HepG2 (cell line): ENCODE results near the gene LSM2. TPM values are rescaled to one million over a fixed set of nuclear protein-coding genes. Genes with fewer than 3 reads are reported as not detected.
A peak's percentile ranks its signal among the peaks of the same experiment; 100 is the strongest.

Experiments
- ATF7-NPFF ChIP-seq: sonication (generic); formaldehyde crosslinking; IDR thresholded peaks from 2 replicates; pipeline ENCODE4 v1.8.1; 2023; ENCODE audit warnings: mild to moderate bottlenecking, low read depth, missing genetic modification reagents, moderate library complexity
- CBX2 ChIP-seq, 2 experiments: fragments of 200-600 bp in 1 of 2; sonication (generic); formaldehyde crosslinking in 1 of 2; IDR thresholded peaks; 2 replicates each; pipeline versions ENCODE4 v1.7.0 to v1.8.1; 2018 to 2022; ENCODE audit warnings: low read depth in 2 of 2, low read length in 1 of 2, mild to moderate bottlenecking in 1 of 2, missing genetic modification reagents in 1 of 2
- DNMT3B ChIP-seq: conservative IDR thresholded peaks from 2 replicates; pipeline ENCODE4 v1.6.1; 2016; ENCODE audit warnings: missing biosample characterization, control low read depth
- DR1 ChIP-seq: sonication (generic); formaldehyde crosslinking; IDR thresholded peaks from 2 replicates; pipeline ENCODE4 v1.8.0; 2021; ENCODE audit warnings: mild to moderate bottlenecking, missing genetic modification reagents, inconsistent platforms
- FOXC1 ChIP-seq: sonication (generic); formaldehyde crosslinking; IDR thresholded peaks from 2 replicates; pipeline ENCODE4 v1.8.0; 2022; ENCODE audit warnings: mild to moderate bottlenecking, missing genetic modification reagents, borderline replicate concordance
- HNRNPH1 ChIP-seq: fragments of 200-400 bp; formaldehyde crosslinking; optimal IDR thresholded peaks from 2 replicates; pipeline ENCODE3; 2017; ENCODE audit warnings: mild to moderate bottlenecking, low read depth, low read length
- MAF1 ChIP-seq: sonication (generic); formaldehyde crosslinking; IDR thresholded peaks from 2 replicates; pipeline ENCODE4 v1.5.0; 2020; ENCODE audit warnings: missing genetic modification reagents, borderline replicate concordance
- MED8 ChIP-seq: sonication (generic); formaldehyde crosslinking; IDR thresholded peaks from 2 replicates; pipeline ENCODE4 v1.8.1; 2023; ENCODE audit warnings: mild to moderate bottlenecking, missing genetic modification reagents; ENCODE audit not compliant: insufficient replicate concordance
- NFATC3 ChIP-seq: sonication (generic); formaldehyde crosslinking; IDR thresholded peaks from 2 replicates; pipeline ENCODE4 v1.5.1; 2020; ENCODE audit warnings: mild to moderate bottlenecking, missing genetic modification reagents
- SALL1 ChIP-seq: sonication (generic); formaldehyde crosslinking; IDR thresholded peaks from 2 replicates; pipeline ENCODE4 v1.8.0; 2022; ENCODE audit warnings: mild to moderate bottlenecking, missing genetic modification reagents
- SIX4 ChIP-seq: sonication (generic); formaldehyde crosslinking; IDR thresholded peaks from 2 replicates; pipeline ENCODE4 v1.4.0; 2020; ENCODE audit warnings: missing genetic modification reagents
- SOX13 ChIP-seq, 3 experiments: fragments of 450-650 bp in 1 of 3; sonication (generic) in 1 of 3; formaldehyde crosslinking in 1 of 3; IDR thresholded peaks in 2 of 3; conservative IDR thresholded peaks in 1 of 3; 2 replicates each; pipeline versions ENCODE4 v1.5.0 to v1.6.1; 2016 to 2020; ENCODE audit warnings: antibody characterized with exemption in 1 of 3, mild to moderate bottlenecking in 1 of 3, missing compliant biosample characterization in 1 of 3, missing genetic modification reagents in 1 of 3, moderate library complexity in 1 of 3
- TRIM22 ChIP-seq: fragments of 450-650 bp; IDR thresholded peaks from 2 replicates; pipeline ENCODE4 v1.6.1; 2017
- ZMYM4 ChIP-seq: sonication (generic); formaldehyde crosslinking; IDR thresholded peaks from 2 replicates; pipeline ENCODE4 v1.8.1; 2023; ENCODE audit warnings: mild to moderate bottlenecking, missing genetic modification reagents
- ZNF18 ChIP-seq: sonication (generic); formaldehyde crosslinking; IDR thresholded peaks from 2 replicates; pipeline ENCODE4 v1.8.0; 2022; ENCODE audit warnings: mild to moderate bottlenecking, missing genetic modification reagents; ENCODE audit not compliant: insufficient replicate concordance
- ZNF251 ChIP-seq: sonication (generic); formaldehyde crosslinking; IDR thresholded peaks from 2 replicates; pipeline ENCODE4 v1.9.0; 2021; ENCODE audit warnings: mild to moderate bottlenecking, missing genetic modification reagents
- ZNF446 ChIP-seq: sonication (generic); formaldehyde crosslinking; IDR thresholded peaks from 2 replicates; pipeline ENCODE4 v1.5.0; 2020; ENCODE audit warnings: mild to moderate bottlenecking, missing genetic modification reagents
- ZNF792 ChIP-seq: IDR thresholded peaks from 2 replicates; pipeline ENCODE4 v1.6.1; 2016
- polyA plus RNA-seq, 8 experiments: library from polyadenylated mRNA; depleted of rRNA in 3 of 8; stranded (reverse) in 7 of 8; unstranded in 1 of 8; fragments of >200 nt; fragmentation: Illumina TruSeq in 4 of 8; extraction: Trizol in 4 of 8; gene quantifications; 2 replicates each; pipeline versions ENCODE4 v1.2.1 to v1.2.3, GENCODE V29; 2011 to 2016; ENCODE audit warnings: low read depth in 4 of 8, missing spikeins in 1 of 8, mixed read lengths in 1 of 8; ENCODE audit not compliant: insufficient read depth in 1 of 8
- total RNA-seq, 5 experiments: library from RNA; depleted of rRNA; stranded (reverse); fragments of >200 nt; fragmentation: Illumina TruSeq; extraction: Trizol; gene quantifications; 2 replicates each; pipeline ENCODE4 v1.2.3, GENCODE V29; 2016; ENCODE audit warnings: low read depth in 1 of 5
- TF ChIP-seq, protein P1 (sequence below): sonication (generic); formaldehyde crosslinking; IDR thresholded peaks from 2 replicates; pipeline ENCODE4 v1.5.1; 2020; ENCODE audit warnings: missing genetic modification reagents, mild to moderate bottlenecking, borderline replicate concordance
- TF ChIP-seq, protein P2 (sequence below): sonication (generic); formaldehyde crosslinking; IDR thresholded peaks from 2 replicates; pipeline ENCODE4 v1.4.0; 2020; ENCODE audit warnings: mild to moderate bottlenecking, missing genetic modification reagents
- TF ChIP-seq, protein P3 (sequence below): IDR thresholded peaks from 2 replicates; pipeline ENCODE4 v1.6.1; 2016; ENCODE audit warnings: low read depth

The LSM2 gene
- total and polyA plus RNA-seq, 2 of the 13 experiments (the other 11 are each of a cell fraction or from before 2014, with no cell fraction given): 69.4 to 90.5 TPM

- TF ChIP-seq ZNF18 (CRISPR knock-in tag) (peak; percentile 63), ATF7-NPFF (CRISPR knock-in tag) (peak; percentile 97), DR1 (CRISPR knock-in tag) (peak; percentile 95), SALL1 (CRISPR knock-in tag) (peak; percentile 97), CBX2 (IDR thresholded peaks at IDR 0.05; ENCODE audit: low read depth, low read length) (no peak), CBX2 (CRISPR knock-in tag; IDR thresholded peaks at IDR 0.05; ENCODE audit: low read depth) (no peak), FOXC1 (CRISPR knock-in tag) (peak; percentile 61; the same call in 1 of the 2 replicates), ZMYM4 (peak; percentile 89), ZNF251 (CRISPR knock-in tag) (no peak), HNRNPH1 (no peak), SOX13 (IDR thresholded peaks at IDR 0.05) (no peak), SOX13 (CRISPR knock-in tag; conservative IDR thresholded peaks at IDR 0.05 in 1 of 2, IDR thresholded peaks at IDR 0.05 in 1 of 2) (peak in 1 of 2 experiments; percentile 54; a peak in 2 of 4 replicates), ZNF446 (peak; percentile 62; the same call in 1 of the 2 replicates), TRIM22 (no peak), ZNF792 (CRISPR knock-in tag) (peak; percentile 93), DNMT3B (CRISPR knock-in tag) (0 out of 2 replicates have a peak, but pooled peaks have one; percentile 21), MAF1 (CRISPR knock-in tag) (no peak; the same call in 1 of the 2 replicates), SIX4 (CRISPR knock-in tag) (0 out of 2 replicates have a peak, but pooled peaks have one; percentile 16), MED8 (CRISPR knock-in tag) (peak; percentile 76), NFATC3 (CRISPR knock-in tag) (peak; percentile 94; the same call in 1 of the 2 replicates)
- TF ChIP-seq, protein P1, sequence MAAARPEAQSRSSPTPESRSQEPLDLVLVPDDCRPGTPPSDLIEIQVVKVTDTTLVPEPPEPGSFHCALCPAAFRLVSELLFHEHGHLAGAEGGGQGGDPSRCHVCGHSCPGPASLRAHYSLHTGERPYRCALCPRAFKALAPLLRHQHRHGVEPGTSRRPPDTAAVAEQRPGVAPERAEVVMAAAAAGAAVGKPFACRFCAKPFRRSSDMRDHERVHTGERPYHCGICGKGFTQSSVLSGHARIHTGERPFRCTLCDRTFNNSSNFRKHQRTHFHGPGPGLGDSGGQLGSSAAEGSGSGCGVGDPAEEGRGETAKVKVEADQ: peak; percentile 90; the same call in 1 of the 2 replicates
- TF ChIP-seq, protein P2, sequence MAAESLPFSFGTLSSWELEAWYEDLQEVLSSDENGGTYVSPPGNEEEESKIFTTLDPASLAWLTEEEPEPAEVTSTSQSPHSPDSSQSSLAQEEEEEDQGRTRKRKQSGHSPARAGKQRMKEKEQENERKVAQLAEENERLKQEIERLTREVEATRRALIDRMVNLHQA: no peak
- TF ChIP-seq, protein P3, sequence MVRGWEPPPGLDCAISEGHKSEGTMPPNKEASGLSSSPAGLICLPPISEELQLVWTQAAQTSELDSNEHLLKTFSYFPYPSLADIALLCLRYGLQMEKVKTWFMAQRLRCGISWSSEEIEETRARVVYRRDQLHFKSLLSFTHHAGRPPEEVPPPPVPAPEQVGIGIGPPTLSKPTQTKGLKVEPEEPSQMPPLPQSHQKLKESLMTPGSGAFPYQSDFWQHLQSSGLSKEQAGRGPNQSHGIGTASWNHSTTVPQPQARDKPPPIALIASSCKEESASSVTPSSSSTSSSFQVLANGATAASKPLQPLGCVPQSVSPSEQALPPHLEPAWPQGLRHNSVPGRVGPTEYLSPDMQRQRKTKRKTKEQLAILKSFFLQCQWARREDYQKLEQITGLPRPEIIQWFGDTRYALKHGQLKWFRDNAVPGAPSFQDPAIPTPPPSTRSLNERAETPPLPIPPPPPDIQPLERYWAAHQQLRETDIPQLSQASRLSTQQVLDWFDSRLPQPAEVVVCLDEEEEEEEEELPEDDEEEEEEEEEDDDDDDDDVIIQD (CRISPR knock-in tag): peak; percentile 83
These were observed at the start of gene LSM2 (continued) for GRCh38 chr6:31806470-31807272.
